ENCODE results near the gene AATK. TPM values are rescaled to one million over a fixed set of nuclear protein-coding genes. Genes with fewer than 3 reads are reported as not detected.

AATK gene
- total and polyA plus RNA-seq, 10 of the 15 experiments (the other 5 are each of a cell fraction or from before 2014, with no cell fraction given) = 0.04 TPM; not detected in 9

DNA sequence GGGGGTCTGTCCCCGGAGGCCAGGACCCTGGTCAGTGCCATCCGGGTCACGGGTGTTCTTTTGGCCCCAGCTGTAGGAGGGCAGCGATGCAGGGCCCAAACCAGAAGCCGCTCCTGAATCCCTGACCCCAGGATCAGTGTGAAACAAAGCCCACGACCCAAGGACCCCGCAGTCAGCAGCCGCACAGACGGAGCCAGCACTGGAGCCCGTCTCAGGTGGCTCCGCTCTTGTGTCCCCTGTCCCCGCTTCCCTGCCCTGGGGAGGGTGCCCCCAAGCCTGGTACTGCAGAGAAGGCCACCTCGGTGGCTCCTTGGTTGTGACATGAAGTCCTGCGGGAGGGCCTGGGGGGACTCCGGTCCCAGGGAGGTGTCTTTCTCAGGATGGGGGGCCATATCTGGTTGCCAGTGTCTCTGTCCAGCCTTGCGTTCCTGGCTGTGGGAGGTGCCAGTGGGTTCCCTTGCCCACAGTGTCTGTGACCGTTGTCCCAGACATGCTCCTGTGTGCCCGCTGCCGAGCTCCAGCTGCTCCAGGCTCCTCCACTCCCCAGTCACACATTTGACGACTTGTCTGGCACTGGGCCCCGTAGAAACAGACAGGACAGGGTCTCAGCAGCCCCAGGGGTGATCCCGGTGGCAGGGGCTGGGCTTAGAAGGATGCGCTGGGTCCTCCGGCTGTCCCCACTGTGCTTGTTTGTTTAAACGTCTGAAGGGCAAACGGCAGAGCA, 97.4 kb downstream of the AATK start:
- intact Hi-C loops (cut with micrococcal nuclease; ENCODE audit: unreplicated experiment) (no loop called here), in situ Hi-C loops (cut with MboI) (no loop called here)
- no peak overlapping the region for H2AFZ ChIP-seq (ENCODE audit: control insufficient read depth, low read depth, low read length)
- H3K36me3 ChIP-seq (ENCODE audit: control insufficient read depth in 2 of 2, insufficient read depth in 2 of 2, low read length in 1 of 2) = no peaks in the 10 kb centered on the region
- DNase-seq (ENCODE audit: low read depth, low spot score) = no peak
- H3K9ac ChIP-seq (ENCODE audit: control insufficient read depth, insufficient read depth, low read length) = no peak overlapping the region
- WGBS (ENCODE audit: insufficient coverage, insufficient replicate concordance, low lambda C conversion rate, missing lambda C conversion rate) = 37% methylated on average over 26 of the region's 26 CpGs
- H3K4me3 ChIP-seq = no peak overlapping the region
- no peak overlapping the region for H3K4me2 ChIP-seq (ENCODE audit: control insufficient read depth, insufficient read depth)
- no peaks in the 10 kb centered on the region for H3K4me1 ChIP-seq (ENCODE audit: control insufficient read depth, insufficient read depth, low read length)
- ChIA-PET POLR2A (no interaction called here), SMC1A (ENCODE audit: uncharacterized antibody, unreplicated experiment) (no interaction called here), CTCF (interaction anchor here (1.0 kb wide), 2 partner anchors 19 to 45 kb away, joined by 3 read pairs; no protein-coding TSS in a partner anchor), RAD21 (ENCODE audit: unreplicated experiment) (no interaction called here)
- no peak overlapping the region for H3K27ac ChIP-seq (ENCODE audit: control insufficient read depth, insufficient read depth)
- H4K20me1 ChIP-seq (ENCODE audit: control insufficient read depth, insufficient read depth) = no peaks in the 10 kb centered on the region
- no peaks in the 10 kb centered on the region; a peak in 2 of 4 replicates for H3K27me3 ChIP-seq (replicated peaks in 1 of 2; ENCODE audit: control insufficient read depth in 2 of 2, insufficient read depth in 2 of 2, low read length in 1 of 2)
- BruUV-seq (replicated peaks) = no TSS peak
- H3K79me2 ChIP-seq (ENCODE audit: control insufficient read depth, insufficient read depth, low read length) = no peaks in the 10 kb centered on the region
- ATAC-seq = no peak
- FAIRE-seq = no peak
- H3K9me3 ChIP-seq (replicated peaks; ENCODE audit: control insufficient read depth, insufficient read depth, low read length) = no peaks in the 10 kb centered on the region
- no peak for TF ChIP-seq SMARCA5 (IDR thresholded peaks at IDR 0.05)
- TF ChIP-seq SMC3 (IDR thresholded peaks at IDR 0.05; ENCODE audit: borderline replicate concordance, low read length) = no peak
- TF ChIP-seq, protein P1, sequence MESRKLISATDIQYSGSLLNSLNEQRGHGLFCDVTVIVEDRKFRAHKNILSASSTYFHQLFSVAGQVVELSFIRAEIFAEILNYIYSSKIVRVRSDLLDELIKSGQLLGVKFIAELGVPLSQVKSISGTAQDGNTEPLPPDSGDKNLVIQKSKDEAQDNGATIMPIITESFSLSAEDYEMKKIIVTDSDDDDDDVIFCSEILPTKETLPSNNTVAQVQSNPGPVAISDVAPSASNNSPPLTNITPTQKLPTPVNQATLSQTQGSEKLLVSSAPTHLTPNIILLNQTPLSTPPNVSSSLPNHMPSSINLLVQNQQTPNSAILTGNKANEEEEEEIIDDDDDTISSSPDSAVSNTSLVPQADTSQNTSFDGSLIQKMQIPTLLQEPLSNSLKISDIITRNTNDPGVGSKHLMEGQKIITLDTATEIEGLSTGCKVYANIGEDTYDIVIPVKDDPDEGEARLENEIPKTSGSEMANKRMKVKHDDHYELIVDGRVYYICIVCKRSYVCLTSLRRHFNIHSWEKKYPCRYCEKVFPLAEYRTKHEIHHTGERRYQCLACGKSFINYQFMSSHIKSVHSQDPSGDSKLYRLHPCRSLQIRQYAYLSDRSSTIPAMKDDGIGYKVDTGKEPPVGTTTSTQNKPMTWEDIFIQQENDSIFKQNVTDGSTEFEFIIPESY (IDR thresholded peaks at IDR 0.05) = no peak
- no peak for TF ChIP-seq ZNF384 (IDR thresholded peaks at IDR 0.05; ENCODE audit: borderline replicate concordance, low read depth, low read length)
- TF ChIP-seq, protein P2, sequence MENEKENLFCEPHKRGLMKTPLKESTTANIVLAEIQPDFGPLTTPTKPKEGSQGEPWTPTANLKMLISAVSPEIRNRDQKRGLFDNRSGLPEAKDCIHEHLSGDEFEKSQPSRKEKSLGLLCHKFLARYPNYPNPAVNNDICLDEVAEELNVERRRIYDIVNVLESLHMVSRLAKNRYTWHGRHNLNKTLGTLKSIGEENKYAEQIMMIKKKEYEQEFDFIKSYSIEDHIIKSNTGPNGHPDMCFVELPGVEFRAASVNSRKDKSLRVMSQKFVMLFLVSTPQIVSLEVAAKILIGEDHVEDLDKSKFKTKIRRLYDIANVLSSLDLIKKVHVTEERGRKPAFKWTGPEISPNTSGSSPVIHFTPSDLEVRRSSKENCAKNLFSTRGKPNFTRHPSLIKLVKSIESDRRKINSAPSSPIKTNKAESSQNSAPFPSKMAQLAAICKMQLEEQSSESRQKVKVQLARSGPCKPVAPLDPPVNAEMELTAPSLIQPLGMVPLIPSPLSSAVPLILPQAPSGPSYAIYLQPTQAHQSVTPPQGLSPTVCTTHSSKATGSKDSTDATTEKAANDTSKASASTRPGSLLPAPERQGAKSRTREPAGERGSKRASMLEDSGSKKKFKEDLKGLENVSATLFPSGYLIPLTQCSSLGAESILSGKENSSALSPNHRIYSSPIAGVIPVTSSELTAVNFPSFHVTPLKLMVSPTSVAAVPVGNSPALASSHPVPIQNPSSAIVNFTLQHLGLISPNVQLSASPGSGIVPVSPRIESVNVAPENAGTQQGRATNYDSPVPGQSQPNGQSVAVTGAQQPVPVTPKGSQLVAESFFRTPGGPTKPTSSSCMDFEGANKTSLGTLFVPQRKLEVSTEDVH (IDR thresholded peaks at IDR 0.05; ENCODE audit: low read depth, partially characterized antibody) = no peak
- TF ChIP-seq, protein P3, sequence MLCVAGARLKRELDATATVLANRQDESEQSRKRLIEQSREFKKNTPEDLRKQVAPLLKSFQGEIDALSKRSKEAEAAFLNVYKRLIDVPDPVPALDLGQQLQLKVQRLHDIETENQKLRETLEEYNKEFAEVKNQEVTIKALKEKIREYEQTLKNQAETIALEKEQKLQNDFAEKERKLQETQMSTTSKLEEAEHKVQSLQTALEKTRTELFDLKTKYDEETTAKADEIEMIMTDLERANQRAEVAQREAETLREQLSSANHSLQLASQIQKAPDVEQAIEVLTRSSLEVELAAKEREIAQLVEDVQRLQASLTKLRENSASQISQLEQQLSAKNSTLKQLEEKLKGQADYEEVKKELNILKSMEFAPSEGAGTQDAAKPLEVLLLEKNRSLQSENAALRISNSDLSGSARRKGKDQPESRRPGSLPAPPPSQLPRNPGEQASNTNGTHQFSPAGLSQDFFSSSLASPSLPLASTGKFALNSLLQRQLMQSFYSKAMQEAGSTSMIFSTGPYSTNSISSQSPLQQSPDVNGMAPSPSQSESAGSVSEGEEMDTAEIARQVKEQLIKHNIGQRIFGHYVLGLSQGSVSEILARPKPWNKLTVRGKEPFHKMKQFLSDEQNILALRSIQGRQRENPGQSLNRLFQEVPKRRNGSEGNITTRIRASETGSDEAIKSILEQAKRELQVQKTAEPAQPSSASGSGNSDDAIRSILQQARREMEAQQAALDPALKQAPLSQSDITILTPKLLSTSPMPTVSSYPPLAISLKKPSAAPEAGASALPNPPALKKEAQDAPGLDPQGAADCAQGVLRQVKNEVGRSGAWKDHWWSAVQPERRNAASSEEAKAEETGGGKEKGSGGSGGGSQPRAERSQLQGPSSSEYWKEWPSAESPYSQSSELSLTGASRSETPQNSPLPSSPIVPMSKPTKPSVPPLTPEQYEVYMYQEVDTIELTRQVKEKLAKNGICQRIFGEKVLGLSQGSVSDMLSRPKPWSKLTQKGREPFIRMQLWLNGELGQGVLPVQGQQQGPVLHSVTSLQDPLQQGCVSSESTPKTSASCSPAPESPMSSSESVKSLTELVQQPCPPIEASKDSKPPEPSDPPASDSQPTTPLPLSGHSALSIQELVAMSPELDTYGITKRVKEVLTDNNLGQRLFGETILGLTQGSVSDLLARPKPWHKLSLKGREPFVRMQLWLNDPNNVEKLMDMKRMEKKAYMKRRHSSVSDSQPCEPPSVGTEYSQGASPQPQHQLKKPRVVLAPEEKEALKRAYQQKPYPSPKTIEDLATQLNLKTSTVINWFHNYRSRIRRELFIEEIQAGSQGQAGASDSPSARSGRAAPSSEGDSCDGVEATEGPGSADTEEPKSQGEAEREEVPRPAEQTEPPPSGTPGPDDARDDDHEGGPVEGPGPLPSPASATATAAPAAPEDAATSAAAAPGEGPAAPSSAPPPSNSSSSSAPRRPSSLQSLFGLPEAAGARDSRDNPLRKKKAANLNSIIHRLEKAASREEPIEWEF (IDR thresholded peaks at IDR 0.05; ENCODE audit: insufficient replicate concordance, low read depth, low read length) = no peak
- TF ChIP-seq POLR2AphosphoS2 (IDR thresholded peaks at IDR 0.05; ENCODE audit: low read depth, low read length) = no peak
- TF ChIP-seq, protein P4, sequence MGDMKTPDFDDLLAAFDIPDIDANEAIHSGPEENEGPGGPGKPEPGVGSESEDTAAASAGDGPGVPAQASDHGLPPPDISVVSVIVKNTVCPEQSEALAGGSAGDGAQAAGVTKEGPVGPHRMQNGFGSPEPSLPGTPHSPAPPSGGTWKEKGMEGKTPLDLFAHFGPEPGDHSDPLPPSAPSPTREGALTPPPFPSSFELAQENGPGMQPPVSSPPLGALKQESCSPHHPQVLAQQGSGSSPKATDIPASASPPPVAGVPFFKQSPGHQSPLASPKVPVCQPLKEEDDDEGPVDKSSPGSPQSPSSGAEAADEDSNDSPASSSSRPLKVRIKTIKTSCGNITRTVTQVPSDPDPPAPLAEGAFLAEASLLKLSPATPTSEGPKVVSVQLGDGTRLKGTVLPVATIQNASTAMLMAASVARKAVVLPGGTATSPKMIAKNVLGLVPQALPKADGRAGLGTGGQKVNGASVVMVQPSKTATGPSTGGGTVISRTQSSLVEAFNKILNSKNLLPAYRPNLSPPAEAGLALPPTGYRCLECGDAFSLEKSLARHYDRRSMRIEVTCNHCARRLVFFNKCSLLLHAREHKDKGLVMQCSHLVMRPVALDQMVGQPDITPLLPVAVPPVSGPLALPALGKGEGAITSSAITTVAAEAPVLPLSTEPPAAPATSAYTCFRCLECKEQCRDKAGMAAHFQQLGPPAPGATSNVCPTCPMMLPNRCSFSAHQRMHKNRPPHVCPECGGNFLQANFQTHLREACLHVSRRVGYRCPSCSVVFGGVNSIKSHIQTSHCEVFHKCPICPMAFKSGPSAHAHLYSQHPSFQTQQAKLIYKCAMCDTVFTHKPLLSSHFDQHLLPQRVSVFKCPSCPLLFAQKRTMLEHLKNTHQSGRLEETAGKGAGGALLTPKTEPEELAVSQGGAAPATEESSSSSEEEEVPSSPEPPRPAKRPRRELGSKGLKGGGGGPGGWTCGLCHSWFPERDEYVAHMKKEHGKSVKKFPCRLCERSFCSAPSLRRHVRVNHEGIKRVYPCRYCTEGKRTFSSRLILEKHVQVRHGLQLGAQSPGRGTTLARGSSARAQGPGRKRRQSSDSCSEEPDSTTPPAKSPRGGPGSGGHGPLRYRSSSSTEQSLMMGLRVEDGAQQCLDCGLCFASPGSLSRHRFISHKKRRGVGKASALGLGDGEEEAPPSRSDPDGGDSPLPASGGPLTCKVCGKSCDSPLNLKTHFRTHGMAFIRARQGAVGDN (IDR thresholded peaks at IDR 0.05) = no peak

All from GM12878 (cell line).